ENCODE measurements around the gene IMPG1. TPM values are rescaled to one million over a fixed set of nuclear protein-coding genes. Genes with fewer than 3 reads are reported as not detected.

The IMPG1 gene
- total and polyA plus RNA-seq, 11 donors: not detected

DNA sequence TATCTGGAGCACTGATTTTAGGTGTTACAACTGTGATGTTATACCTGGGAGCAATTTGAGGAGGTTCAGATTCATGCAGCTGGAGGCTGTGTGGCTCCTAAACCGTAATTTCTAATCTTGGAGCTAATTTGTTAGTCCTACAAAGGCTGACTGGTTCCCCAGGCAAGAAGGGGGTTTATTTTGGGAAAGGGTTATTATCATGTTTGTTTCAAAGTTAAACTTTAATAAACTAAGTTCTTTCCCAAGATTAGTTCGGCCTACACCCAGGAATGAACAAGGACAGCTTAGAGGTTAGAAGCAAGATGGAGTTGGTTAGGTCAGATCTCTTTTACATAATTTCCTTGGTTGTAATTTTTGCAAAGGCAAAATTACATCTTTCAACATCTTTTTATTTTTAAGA lies 187.6 kb downstream of the IMPG1 start:
- intact Hi-C loops (cut with DNase I): no loop called here
- 93 to 99% (median 95%) methylated on average over 2 of the region's 2 CpGs for WGBS, 4 donors
- TF ChIP-seq POLR2A (IDR thresholded peaks at IDR 0.05) (no peak), CTCF (IDR thresholded peaks at IDR 0.05) (no peak)
- H3K4me1 ChIP-seq: no peaks in the 10 kb centered on the region
- no peaks in the 10 kb centered on the region for H3K27me3 ChIP-seq
- no peak overlapping the region for H3K4me3 ChIP-seq
- H3K27ac ChIP-seq: no peak overlapping the region
- DNase-seq (no peak), ATAC-seq (no peak)
- H3K9me3 ChIP-seq: no peaks in the 10 kb centered on the region
- peaks cover 0 to 58% (median 5%) of the 10 kb centered on the region in 9 donors for H3K36me3 ChIP-seq

- H3K27me3 ChIP-seq: no peaks in the 10 kb centered on the region
- H3K9me3 ChIP-seq: no peaks in the 10 kb centered on the region
- intact Hi-C loops (cut with DNase I): no loop called here
- no peak overlapping the region for H3K27ac ChIP-seq
- no peak overlapping the region for H3K4me3 ChIP-seq
- H3K4me1 ChIP-seq: no peaks in the 10 kb centered on the region
- ATAC-seq (no peak), DNase-seq (no peak)
- peaks cover 0 to 67% (median 6%) of the 10 kb centered on the region in 9 donors for H3K36me3 ChIP-seq
- WGBS, 4 donors: 46 to 97% (median 85%) methylated on average over 2 of the region's 2 CpGs
- no peak for TF ChIP-seq POLR2A (IDR thresholded peaks at IDR 0.05)
- no peak for TF ChIP-seq CTCF (IDR thresholded peaks at IDR 0.05)
These were observed 189.7 kb downstream of the IMPG1 start for GRCh38 chr6:75882734-75883133.

DNA sequence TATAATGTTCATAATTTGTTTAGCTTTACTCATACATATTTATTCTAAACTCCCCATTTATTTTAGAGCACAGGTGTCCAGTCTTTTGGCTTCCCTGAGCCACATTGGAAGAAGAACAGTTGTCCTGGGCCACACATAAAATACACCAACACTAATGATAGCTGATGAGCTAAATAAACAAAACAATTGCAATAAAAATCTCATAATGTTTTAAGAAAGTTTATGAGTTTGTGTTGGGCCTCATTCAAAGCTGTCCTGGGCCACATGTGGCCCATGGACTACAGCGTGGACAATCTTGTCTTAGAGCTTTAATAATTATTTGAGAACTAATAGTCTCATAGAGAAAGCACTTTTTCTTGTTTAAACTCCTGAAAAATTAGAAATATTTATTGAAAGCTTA lies 192.2 kb downstream of the IMPG1 start:
- 95 to 100% (median 99%) methylated on average over 1 of the region's 1 CpG for WGBS, 4 donors
- intact Hi-C loops (cut with DNase I): no loop called here
- ATAC-seq: no peak
- no peak for DNase-seq
- no peak for TF ChIP-seq CTCF (IDR thresholded peaks at IDR 0.05)
- TF ChIP-seq POLR2A (IDR thresholded peaks at IDR 0.05): no peak
- no peak overlapping the region for H3K27ac ChIP-seq
- H3K36me3 ChIP-seq: peaks cover 0 to 67% (median 6%) of the 10 kb centered on the region in 9 donors
- no peak overlapping the region for H3K4me3 ChIP-seq
- no peaks in the 10 kb centered on the region for H3K27me3 ChIP-seq
- no peaks in the 10 kb centered on the region for H3K4me1 ChIP-seq
- H3K9me3 ChIP-seq: no peaks in the 10 kb centered on the region

- H3K9me3 ChIP-seq: no peaks in the 10 kb centered on the region
- peaks cover 0 to 81% (median 15%) of the 10 kb centered on the region in 9 donors for H3K36me3 ChIP-seq
- intact Hi-C loops (cut with DNase I): no loop called here
- no peak overlapping the region for H3K27ac ChIP-seq
- H3K4me3 ChIP-seq: no peak overlapping the region
- TF ChIP-seq CTCF (IDR thresholded peaks at IDR 0.05) (no peak), POLR2A (IDR thresholded peaks at IDR 0.05) (no peak)
- ATAC-seq (no peak), DNase-seq (no peak)
- no peaks in the 10 kb centered on the region for H3K4me1 ChIP-seq
- no peaks in the 10 kb centered on the region for H3K27me3 ChIP-seq
These were observed 196.3 kb downstream of the IMPG1 start for GRCh38 chr6:75876152-75876551.
